Measurements from ENCODE around the gene TMEM63C.
"Not testable (repeated sequence)": the region's sequence is repeated elsewhere in the genome, so short reads cannot be mapped to it uniquely, and the experiment has no call there.

The TMEM63C gene

DNA sequence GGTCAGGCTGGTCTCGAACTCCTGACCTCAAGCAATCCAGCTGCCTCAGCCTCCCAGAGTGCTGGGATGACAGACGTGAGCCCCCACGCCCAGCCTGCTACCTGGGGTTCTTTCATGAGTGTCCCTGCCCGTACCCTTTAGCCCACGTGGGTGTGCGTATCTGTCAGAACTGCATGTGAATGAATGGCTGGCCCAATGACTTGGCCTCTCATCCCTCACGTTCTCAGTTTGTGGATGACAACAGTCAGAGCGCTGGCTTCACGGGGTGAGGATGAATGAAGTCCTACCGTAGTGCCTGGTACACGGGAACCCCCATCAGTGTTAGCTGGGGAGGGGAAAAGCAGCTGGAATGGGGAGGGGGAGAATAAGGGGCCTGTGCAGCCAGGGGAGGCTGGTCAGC, 23.9 kb upstream of the TMEM63C start:
- no peak for DNase-seq

DNA sequence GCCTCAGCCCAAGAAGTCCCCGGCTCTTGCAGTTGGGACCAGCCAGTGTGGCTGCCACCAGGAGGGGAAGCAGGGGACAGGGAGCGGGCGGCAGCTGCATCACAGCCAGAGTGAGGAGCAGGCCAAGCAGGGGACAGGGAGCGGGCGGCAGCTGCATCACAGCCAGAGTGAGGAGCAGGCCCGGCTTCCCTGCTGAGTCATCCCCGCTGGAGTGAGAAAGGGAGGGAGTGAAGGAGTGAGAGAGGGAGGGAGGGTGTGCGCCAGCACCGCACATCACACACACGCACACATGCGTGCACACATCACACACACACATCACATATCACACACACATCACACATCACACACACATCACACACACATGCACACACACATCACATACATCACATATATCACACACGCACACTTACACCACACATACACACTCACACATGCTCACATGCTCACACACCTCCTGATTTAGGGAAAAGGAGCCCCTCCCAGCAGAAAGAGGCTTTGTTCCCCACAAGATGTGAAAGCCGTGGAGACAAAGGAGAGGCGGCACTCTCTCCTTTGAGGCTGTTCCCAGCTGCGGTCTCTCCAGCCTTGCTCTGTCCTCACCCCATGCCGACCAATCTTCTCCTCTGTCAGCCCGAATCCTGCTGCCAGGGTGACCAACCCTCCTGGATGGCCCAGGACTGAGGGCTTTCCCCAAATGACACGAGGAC, 23.3 kb upstream of the TMEM63C start:
- no peak for DNase-seq

DNA sequence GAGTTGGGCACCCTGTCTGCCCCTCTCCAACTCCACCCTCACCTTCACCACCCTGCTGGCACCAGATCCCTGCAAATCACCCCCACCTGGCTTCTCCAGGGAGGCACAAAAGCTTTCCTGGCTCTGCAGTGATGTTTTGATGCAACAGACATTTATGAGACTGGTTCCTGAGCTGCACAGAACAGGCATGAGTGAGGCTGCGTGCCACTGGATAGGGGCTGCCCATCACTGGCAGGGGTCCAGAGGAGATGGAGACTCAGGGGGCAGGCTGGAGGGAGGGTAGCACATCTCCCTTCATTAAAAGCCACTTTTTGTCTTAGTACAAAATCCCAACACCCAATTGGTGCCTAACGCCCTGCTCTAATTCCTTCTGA, 22.7 kb upstream of the TMEM63C start:
- no peak for DNase-seq

DNA sequence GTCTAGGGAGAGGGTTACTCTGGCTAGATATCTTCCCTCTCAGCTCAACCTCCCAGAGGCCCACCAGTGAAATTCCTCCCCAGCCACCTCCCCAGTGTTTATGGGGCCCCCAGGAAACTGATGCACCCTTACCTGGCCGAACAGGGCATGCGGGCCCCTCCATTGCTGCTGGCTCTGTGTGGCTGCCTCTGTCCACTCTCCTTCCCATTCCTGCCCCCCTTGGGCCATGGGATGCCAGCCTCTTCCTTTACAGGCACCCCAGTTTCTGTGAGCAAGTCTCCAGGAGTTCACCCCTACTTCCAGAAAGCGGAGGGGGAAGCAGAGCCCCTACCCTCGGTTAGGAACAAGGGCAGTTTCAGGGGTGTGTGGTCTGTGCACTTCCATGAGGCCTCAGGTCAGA, 20.6 kb upstream of the TMEM63C start:
- DNase-seq = no peak

DNA sequence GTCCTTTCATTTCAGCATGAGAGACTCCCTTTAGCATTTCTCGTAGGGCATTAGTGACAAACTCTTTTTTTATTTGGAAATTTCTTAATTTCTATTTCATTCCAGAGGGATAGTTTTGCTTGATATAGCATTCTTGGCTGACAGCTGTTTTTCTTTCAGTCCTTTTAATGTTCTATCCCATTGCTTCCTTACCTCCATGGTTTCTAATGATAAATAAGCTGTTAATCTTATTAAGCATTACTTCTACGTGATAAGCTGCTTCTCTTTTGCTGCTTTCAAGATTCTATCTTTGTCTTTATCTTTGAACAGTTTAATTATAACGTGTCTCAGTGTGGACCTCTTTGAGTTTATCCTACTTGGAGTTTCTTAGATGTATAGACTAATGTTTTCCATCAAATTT, 11.6 kb upstream of the TMEM63C start:
- DNase-seq = no peak

DNA sequence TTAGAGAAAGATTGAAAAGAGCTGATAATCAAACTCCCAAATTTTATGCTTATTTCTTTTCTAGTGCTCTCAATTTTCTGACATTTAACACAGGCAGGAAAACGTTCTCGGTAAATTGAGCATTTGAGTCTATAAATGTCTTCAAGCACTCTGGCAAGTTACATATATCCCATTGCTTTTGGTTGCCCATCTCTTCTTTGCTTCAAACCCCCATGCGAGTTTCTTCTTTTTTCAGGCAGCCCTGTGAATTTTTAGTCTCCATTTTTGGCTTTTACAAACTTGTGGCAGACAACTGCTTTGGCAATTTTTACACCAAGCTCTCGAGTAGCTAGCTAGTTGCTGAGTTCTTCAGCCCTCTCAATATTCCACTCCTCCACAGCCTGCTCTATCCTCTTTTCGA, 8.7 kb upstream of the TMEM63C start:
- DNase-seq = no peak

DNA sequence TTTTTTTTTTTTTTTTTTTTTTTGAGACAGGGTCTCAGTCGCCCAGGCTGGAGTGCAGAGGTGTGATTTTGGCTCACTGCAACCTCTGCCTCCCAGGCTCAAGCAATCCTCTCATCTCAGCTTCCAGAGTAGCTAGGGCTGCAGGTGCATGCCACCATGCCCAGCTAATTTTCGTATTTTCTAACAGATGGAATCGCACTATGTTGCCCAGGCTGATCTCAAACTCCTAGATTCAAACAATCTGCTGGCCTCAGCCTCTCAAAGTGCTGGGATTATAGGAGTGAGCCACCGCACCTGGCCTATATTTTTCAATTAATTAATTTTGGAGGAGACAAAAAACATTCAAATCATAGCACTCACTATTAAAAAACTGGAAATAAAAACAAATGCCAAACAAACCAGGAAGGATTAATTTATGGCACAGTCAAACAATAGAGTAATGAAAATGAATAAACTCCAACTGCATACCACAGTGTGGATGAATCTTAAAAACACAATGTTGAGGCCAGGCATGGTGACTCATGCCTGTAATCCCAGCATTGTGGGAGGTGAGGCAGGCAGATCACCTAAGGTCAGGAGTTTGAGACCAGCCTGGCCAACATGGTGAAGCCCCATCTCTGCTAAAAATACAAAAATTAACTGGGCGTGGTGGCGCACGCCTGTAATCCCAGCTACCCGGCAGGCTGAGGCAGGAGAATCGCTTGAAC, 7.5 kb upstream of the TMEM63C start:
- not testable (repeated sequence) for DNase-seq

DNA sequence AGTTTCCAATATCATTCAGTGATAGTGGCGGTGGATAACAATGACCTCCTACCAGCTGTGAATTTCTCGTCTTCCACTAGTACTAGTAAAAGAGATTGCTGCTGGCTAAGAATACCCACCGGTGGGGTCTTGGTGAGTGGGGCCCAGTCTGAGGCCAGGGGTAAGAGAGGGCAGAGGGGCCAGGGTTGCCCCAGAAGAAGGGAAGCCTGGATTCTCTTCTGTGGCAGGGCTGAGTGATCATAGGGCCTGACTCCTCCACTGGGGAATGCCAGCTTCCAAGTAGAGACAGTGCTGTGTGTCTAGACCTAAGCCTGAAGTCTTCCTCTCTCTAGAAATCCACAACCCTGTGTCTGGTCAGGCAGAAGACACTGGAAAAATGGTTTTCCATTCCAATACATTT, 5.8 kb upstream of the TMEM63C start:
- no peak for DNase-seq

DNA sequence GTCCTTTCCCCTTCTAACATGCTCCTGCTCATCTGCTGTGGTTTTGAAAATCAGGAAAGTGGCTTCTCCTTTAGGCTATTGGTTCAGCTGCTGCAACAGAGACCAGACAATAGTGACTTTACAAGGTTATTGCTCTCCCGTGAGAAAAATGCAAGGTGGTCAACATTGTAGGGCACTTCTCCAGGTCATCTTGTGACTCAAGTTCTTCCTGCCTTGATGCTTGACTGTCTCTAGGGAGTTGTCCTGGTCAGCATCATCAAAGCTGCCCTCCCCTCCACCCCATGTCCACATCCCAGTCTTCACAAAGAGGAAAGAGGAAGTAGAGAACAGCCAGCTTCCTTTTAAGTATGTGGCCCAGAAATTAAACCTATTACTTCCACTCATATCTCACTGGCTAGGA, 3.9 kb upstream of the TMEM63C start:
- DNase-seq = no peak

DNA sequence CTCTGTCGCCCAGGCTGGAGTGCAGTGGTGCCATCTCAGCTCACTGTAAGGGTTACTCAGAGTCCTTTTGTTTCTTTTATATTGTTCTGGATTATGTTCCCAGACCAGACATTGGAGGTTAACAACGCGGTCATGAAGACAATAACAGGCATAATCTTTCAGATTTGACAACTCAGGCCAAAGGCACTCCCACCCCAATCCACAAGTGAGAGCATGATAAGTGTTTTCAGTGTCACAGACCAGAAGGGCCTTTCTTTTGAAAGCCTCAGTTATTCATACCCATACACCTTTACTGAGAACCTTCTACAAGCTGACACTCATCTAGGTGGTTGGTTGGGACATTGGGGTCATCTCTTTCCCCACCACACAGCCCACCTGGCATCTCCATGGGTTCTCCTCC, 2.9 kb upstream of the TMEM63C start:
- no peak for DNase-seq

DNA sequence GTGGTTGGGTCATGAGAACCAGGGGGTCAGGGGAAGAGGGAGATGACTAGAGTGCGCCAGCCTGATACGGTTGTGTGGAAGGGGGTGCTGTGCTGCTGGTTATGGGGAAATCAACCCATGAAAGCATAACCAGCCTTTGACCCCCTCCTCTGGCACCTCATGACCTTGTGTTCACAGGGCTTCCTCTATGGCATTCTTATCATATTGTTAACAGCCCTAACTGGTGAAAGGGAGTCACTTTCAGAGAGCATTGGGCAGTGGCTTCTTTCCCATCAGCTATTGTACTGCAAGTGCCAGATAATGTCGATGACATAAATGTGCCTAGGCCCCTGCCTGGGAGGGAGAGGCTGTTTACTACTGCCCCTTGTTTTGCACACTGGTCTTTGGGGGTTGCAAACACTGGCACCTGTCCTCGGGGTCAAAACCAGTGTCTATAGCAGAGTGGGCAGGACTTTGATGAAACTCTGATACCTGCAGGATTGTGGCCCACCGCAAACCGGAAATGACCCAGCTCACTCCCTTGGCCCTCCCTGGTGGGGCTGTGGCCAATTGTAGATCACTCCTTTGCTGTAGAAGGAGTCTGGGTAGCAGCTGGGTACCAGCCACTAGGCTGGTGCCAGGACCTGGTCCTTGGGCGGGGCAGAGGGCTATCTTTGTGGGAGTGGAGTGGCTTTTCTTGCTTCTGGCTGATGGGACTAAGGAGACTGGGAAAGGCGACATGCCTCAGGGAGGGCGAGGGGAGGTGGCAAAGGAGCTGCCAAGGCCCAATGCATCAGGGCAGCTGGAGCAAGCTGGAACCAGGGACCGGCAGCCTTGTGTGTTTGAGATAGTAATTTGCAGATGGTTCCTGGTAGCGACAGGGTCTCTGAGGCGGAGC, 634 bp upstream of the TMEM63C start:
- DNase-seq = no peak

DNA sequence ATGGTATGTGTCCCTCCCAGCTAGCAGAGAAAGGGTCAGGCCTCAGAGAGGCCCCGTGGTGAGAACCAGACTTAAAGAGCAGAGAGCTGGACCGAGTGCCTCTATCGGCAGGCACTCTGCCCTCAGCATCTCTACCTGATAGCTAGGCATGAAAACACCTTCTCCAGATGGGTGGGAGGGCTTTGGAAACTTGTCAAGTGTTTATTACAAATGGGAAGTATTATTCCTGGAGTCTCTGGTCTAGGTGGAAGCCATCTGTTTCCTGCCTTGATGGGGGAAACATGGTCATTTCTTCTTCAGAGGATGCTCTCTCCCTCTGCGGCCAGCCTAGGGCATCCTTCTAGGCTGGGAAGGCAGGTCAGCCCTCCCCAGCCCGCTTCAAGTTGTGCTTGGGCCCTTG, 2.3 kb downstream of the TMEM63C start:
- DNase-seq = no peak

DNA sequence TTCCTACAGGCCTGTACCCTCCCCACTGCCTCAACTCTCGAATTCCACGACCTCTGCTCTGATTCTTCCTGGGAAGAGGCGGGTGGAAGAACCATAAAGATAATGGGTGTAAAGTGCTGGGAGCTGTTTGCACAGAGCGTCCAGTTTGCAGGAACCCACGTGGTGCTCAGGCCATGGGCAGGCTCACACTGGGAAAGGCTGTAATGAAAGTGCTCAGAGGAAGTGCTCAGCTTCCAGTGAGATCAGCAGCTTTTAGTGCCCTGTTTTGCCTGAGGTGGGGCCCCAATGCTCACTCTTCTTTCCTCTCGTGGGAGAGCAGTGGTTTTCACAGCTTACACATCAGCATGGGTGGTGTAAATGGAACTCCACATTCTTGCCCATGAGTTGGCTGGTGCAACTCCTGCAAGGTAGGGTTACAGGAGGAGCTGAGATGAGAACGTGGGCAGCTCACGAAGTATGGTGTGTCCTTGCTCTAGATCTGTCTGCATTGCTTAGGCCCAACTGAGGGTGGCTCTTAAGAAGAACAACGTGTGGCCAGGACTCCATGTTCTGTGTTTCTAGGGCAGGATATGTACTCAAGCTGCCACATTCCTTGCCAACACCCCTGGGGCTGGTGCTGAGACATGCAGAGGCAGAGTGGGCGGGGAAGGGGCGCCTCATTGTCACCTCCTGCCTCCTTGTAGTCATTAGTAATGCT, 2.9 kb downstream of the TMEM63C start:
- no peak for DNase-seq

DNA sequence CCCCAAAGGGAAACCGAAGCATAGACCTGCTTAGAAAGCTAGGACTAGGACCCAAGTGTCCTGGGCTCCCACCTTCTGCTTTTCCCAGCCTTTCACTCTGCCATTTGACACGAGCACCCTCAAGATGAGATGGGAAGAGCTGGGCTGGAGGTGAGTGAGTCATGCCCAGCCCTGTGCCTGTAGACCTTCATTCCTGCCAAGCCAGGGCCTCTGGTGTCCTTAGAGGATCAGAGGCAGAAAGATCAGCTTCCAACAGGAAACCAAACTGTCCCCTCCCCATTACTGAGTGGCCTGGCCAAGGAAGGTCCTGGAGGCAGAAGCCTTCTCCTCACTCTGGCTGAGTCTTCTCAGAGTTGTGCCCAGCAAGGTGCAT, 3.5 kb downstream of the TMEM63C start:
- no peak for DNase-seq

DNA sequence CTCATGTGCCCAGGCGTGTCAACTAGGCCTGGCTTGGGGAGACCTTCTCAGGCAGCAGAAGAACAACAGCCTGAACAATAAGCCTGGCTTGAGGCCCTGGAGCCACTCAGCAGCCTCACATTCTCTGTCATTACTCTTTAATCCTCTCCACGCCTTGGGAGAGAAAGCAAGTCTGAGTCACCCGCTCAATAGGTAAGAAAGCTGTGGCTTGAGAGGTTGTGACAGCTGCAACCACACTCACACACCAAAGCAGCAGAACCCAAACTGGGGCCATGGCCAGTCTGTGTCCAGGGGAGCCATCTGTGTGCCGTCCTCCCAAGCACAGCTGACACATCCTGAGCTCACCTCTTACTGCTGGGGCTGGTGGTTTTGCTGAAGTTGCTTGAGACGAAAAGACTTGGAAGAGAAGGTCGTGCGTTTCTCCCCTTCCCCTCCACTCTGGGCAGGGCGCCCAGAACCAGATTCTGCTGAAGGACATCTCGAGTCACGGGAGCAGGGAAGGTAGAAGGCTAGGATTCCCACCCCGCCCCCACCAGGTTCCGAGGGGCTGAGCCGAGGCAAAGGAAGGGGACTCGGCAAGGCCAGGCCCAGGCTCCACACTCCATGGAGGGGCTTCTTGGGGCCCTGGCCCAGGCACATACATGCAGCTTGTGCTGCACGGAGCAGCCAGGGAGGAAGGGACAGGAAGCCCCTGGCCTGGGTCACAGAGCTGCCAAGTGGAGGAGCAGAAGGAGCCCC, 5.5 kb downstream of the TMEM63C start:
- DNase-seq = no peak

DNA sequence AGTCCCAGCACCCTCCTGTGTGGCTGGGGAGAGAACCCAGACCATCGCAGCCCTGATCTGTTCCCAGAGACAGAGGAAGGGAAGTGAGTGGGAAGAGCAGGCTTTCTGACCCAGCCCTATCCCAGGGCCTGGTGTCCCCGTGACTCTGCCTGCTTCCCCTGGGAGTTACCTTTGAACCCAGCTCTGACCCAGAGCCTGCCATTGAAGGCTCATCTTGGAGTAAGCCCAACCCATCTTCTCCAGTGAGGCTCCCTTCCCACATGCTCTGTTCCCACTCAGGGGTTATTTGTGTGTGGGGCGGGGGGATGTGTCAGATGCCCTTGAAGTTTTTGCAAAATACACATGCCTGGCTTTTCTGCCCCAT, 6.0 kb downstream of the TMEM63C start:
- no peak for DNase-seq

DNA sequence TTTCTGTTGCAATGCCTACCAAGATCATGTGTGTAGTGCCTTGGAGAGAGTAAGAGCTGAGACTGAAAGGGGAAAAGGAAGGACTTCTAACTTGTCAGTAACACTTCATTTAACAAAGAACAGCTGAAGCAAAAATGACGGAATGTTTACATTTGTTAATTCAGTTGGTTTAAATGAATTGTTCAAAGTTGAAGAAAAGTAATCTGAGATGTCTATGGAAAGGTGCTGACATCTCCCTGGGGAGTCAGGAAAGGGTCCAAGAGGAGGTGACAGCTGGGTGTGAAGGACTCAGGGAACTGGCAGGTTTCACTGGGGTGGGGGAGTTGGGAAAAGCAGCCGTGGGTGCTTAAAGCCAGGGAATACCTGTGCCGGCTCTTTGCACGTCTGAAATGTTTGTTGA, 7.9 kb downstream of the TMEM63C start:
- DNase-seq = no peak

DNA sequence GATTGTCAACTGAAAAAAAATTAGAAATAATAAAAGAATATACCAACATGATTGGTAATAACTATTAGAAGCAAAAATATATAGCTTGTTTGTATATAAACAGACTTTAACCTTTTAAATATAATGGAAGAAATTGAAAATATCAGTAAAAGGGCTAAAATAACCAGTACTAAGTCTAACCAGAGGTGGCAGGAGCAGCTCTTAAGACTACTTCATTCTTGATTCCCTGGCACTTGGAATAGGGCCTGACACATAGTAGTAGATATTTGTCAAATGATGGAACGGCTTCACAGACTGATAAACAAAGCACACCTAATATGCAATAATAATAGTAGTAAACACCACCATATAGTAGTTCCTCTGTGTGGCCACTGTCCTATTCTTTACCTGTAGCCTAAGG, 9.4 kb downstream of the TMEM63C start:
- no peak for DNase-seq

DNA sequence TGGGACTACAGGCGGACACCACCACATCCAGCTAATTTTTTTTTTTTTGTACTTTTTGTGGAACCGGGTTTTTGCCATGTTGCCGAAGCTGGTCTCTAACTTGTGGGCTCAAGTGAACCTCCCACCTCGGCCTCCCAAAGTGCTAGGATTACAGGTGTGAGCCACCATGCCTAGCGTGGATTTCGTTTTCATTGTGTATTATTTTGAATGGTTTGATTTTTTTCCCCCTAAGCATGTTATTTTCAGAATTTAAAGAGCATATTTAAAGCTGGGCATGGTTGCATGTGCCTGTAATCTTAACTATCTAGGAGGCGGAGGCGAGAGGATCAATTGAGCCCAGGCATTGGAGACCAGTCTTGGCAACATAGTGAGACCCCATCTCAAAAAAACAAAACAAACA, 13.1 kb downstream of the TMEM63C start:
- no peak for DNase-seq

DNA sequence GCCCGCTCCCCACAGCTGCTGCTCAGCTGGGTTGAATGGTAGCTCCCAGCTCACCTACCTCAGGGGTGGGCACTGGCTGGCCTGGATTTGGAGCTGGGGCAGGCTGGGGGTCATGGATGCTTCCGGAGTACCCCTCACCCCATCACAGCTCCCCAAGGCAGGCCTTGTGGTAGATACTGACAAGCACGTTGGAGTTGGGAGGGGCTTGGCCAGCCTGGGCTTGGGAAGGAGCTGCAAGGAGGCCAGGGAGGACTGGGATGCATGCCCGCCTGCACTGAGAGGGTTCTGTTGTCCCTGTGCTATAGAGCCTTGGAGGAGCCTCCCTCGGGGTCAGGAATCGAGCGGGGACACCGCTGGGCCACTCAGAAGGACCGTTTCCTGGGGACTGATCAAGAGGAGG, 14.2 kb downstream of the TMEM63C start:
- DNase-seq = no peak

DNA sequence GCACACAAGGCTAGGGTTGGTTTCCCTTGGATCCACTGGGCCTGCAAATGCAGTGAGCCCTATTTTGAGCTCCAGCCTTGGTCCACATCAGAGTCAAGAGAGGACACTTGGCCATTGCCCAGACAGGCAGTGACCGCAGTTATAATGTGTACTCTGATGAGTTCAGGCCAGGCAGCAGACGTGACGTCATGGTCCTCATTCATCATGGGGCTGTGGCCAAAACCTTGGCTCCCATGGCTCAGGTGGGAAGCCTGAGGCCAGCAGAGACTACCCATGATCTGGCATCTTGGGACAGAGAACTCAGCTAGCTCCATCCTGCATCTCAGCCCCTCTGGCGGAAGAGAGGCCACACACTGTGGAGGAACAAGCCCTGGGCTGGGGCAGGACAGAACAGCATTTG, 16.4 kb downstream of the TMEM63C start:
- no peak for DNase-seq

DNA sequence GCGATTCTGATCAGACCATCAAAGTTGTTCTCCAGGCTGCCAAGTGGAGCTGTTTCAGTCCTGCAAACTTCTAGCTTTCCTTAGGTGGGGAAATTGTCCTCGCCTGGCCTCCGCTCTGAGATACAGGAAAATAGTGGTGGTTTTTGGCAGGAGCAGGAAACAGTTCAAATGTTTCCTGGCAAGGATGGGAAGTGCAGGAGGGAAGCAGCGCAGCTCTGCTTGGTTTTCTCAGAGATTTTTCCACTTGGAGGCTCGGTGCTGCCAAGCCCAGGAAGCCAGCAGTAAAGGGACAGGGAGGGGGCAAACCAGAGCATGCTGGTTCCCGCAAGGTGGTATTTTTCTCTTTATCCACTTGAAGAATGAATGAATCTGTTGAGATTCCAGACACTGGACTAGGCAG, 17.0 kb downstream of the TMEM63C start:
- DNase-seq = no peak

DNA sequence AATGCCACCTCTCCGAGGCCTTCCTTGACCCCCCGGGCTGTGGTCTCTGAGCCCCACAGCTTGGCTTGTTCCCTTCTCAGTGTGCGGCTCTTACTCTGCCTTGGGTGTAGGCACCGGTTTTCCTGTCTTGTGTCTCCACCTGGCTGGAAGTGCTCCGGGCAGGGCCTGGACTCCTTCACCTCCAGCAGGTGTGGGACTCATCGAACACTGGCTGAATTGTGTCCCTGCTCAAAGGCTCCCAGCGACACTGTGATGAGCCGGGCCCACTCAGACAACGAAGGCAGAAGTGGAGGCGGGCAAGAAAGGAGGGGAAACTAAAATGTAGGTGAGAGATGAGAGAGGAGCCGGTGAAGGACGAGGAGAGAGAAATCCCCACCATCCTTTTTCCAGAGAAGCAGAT, 18.0 kb downstream of the TMEM63C start:
- no peak for DNase-seq

Measured in activated gamma-delta T cell treated with Interleukin-2 at 50 U/mL for 16 hours (primary cell).